CD14-positive monocyte (primary cell): ENCODE data around the gene CYTL1. TPM values are rescaled to one million over a fixed set of nuclear protein-coding genes. Genes with fewer than 3 reads are reported as not detected.

Source experiments
- DNase-seq, 3 donors: peaks; one replicate each; pipeline ENCODE4 v3.0.0-alpha.2; 2011 to 2022
- H2AFZ ChIP-seq: 2 replicates; pipeline ENCODE4 v1.6.0; 2012; ENCODE audit warnings: mild to moderate bottlenecking, low read depth, low read length, inconsistent platforms; ENCODE audit not compliant: insufficient read depth, poor library complexity, severe bottlenecking
- H3K27ac ChIP-seq, 2 donors: 1 replicate in 1 of 2; 2 replicates in 1 of 2; pipeline ENCODE4 v1.5.1; 2012 to 2013; ENCODE audit warnings: low read length in 2 of 2, control low read depth in 1 of 2, inconsistent platforms in 1 of 2, low read depth in 1 of 2, mild to moderate bottlenecking in 1 of 2
- H3K27me3 ChIP-seq, 2 donors: one replicate each; pipeline versions ENCODE4 v1.6.0 to v1.6.1; 2011 to 2013; ENCODE audit warnings: low read length in 2 of 2; ENCODE audit not compliant: control insufficient read depth in 2 of 2, insufficient read depth in 2 of 2
- H3K36me3 ChIP-seq, 2 donors: replicated peaks in 1 of 2; 1 replicate in 1 of 2; 2 replicates in 1 of 2; pipeline versions ENCODE4 v1.5.1 to v1.6.1; 2012 to 2013; ENCODE audit warnings: low read length in 2 of 2, control low read depth in 1 of 2, inconsistent platforms in 1 of 2, mild to moderate bottlenecking in 1 of 2; ENCODE audit not compliant: insufficient read depth in 2 of 2, control insufficient read depth in 1 of 2
- H3K4me1 ChIP-seq, 2 donors: 1 replicate in 1 of 2; 2 replicates in 1 of 2; pipeline versions ENCODE4 v1.5.1 to v1.6.1; 2012 to 2013; ENCODE audit warnings: low read length in 2 of 2, control low read depth in 1 of 2, inconsistent platforms in 1 of 2, mild to moderate bottlenecking in 1 of 2, moderate library complexity in 1 of 2; ENCODE audit not compliant: insufficient read depth in 2 of 2, control insufficient read depth in 1 of 2
- H3K4me2 ChIP-seq: replicated peaks from 2 replicates; pipeline ENCODE3; 2012; ENCODE audit warnings: low read length, moderate library complexity, mild to moderate bottlenecking; ENCODE audit not compliant: poor library complexity, severe bottlenecking; ENCODE audit errors: extremely low read depth
- H3K4me3 ChIP-seq, 3 experiments: fragments of 200-600 bp in 1 of 3; sonication (generic) in 1 of 3; replicated peaks in 1 of 3; 1 replicate in 2 of 3; 2 replicates in 1 of 3; pipeline ENCODE4 v1.5.1; 2011 to 2013; ENCODE audit warnings: low read length in 3 of 3, mild to moderate bottlenecking in 3 of 3, control low read depth in 2 of 3, low read depth in 2 of 3, inconsistent platforms in 1 of 3, moderate library complexity in 1 of 3
- H3K79me2 ChIP-seq: 2 replicates; pipeline ENCODE4 v1.6.0; 2012; ENCODE audit warnings: mild to moderate bottlenecking, control low read depth, inconsistent platforms, low read length, moderate library complexity; ENCODE audit not compliant: insufficient read depth
- H3K9ac ChIP-seq: 2 replicates; pipeline ENCODE4 v1.6.0; 2017; ENCODE audit warnings: low read length, mild to moderate bottlenecking; ENCODE audit not compliant: insufficient read depth, poor library complexity, severe bottlenecking
- H3K9me3 ChIP-seq, 2 donors: replicated peaks in 1 of 2; 1 replicate in 1 of 2; 2 replicates in 1 of 2; pipeline versions ENCODE4 v1.5.1 to v1.6.1; 2012 to 2013; ENCODE audit warnings: low read length in 2 of 2, control low read depth in 1 of 2; ENCODE audit not compliant: control insufficient read depth in 1 of 2, insufficient read depth in 1 of 2
- H4K20me1 ChIP-seq: 2 replicates; pipeline ENCODE4 v1.6.0; 2012; ENCODE audit warnings: mild to moderate bottlenecking, low read length, control low read depth, moderate library complexity; ENCODE audit not compliant: insufficient read depth
- H3K27ac Mint-ChIP-seq, 7 donors: one replicate each; pipeline ENCODE4 v1.8.0; 2020; ENCODE audit warnings: mild to moderate bottlenecking in 7 of 7, mixed read lengths in 7 of 7, moderate library complexity in 6 of 7, inconsistent platforms in 2 of 7
- H3K27me3 Mint-ChIP-seq, 3 donors: one replicate each; pipeline ENCODE4 v1.8.0; 2021 to 2022; ENCODE audit warnings: low read depth in 3 of 3, mild to moderate bottlenecking in 3 of 3, mixed read lengths in 3 of 3, moderate library complexity in 3 of 3, inconsistent platforms in 1 of 3
- H3K36me3 Mint-ChIP-seq, 2 donors: one replicate each; pipeline ENCODE4 v1.8.0; 2020; ENCODE audit warnings: mixed read lengths in 2 of 2, inconsistent platforms in 1 of 2, mild to moderate bottlenecking in 1 of 2
- H3K4me1 Mint-ChIP-seq: one replicate; pipeline ENCODE4 v1.8.0; 2020; ENCODE audit warnings: mild to moderate bottlenecking, mixed read lengths
- H3K4me3 Mint-ChIP-seq, 2 donors: one replicate each; pipeline ENCODE4 v1.8.0; 2020; ENCODE audit warnings: mild to moderate bottlenecking in 2 of 2, mixed read lengths in 2 of 2, moderate library complexity in 1 of 2
- H3K9me3 Mint-ChIP-seq, 7 donors: one replicate each; pipeline ENCODE4 v1.8.0; 2020 to 2022; ENCODE audit warnings: mixed read lengths in 7 of 7, mild to moderate bottlenecking in 6 of 7, moderate library complexity in 6 of 7, inconsistent platforms in 2 of 7
- CTCF ChIP-seq: fragments of 200-600 bp; IDR thresholded peaks from one replicate; pipeline ENCODE4 v1.8.0; 2022; ENCODE audit warnings: antibody characterized with exemption, mild to moderate bottlenecking
- WGBS: methylation state at CpG from one replicate; pipeline ENCODE4 v1.1.5; 2013; ENCODE audit warnings: missing lambda C conversion rate; ENCODE audit not compliant: insufficient coverage; 5-methylcytosine and 5-hydroxymethylcytosine counted together
- intact Hi-C, 2 donors: fragments of 100-400 bp; cut with micrococcal nuclease; formaldehyde crosslinking; loops; one replicate each; pipeline versions ENCODE4 v1.15.0 to v1.15.1; 2023
- polyA plus RNA-seq, 3 donors: library from polyadenylated mRNA; depleted of rRNA in 1 of 3; unstranded in 2 of 3; stranded (reverse) in 1 of 3; fragments of 300-500 nt in 2 of 3; fragments of >200 nt in 1 of 3; fragmentation: Illumina TruSeq in 2 of 3; gene quantifications; 1 replicate in 2 of 3; 2 replicates in 1 of 3; pipeline ENCODE4 v1.2.3, GENCODE V29; 2012 to 2021

The CYTL1 gene
- polyA plus RNA-seq, 3 donors = 0.32 to 0.56 TPM; not detected in 1

GRCh38 chr4:4968161-4968725 lies 51.0 kb downstream of the CYTL1 start:
- peaks cover 0 to 2% of the 10 kb centered on the region in 2 donors for H3K27me3 ChIP-seq
- Mint-ChIP-seq H3K36me3 (no peaks in the 10 kb centered on the region), H3K4me1 (no peaks in the 10 kb centered on the region), H3K27ac (no peak overlapping the region), H3K27me3 (peaks cover 0 to 3% (median 2%) of the 10 kb centered on the region in 3 donors), H3K4me3 (no peak overlapping the region), H3K9me3 (peaks cover 4 to 16% (median 8%) of the 10 kb centered on the region in 7 donors)
- intact Hi-C loops = no loop called here
- H3K4me2 ChIP-seq = no peak overlapping the region
- no peaks in the 10 kb centered on the region for H3K36me3 ChIP-seq
- no peaks in the 10 kb centered on the region for H4K20me1 ChIP-seq
- H2AFZ ChIP-seq = no peak overlapping the region
- no peak overlapping the region for H3K9ac ChIP-seq
- H3K79me2 ChIP-seq = no peaks in the 10 kb centered on the region
- H3K4me3 ChIP-seq = no peak overlapping the region
- TF ChIP-seq CTCF = no peak
- 93% methylated on average over 4 of the region's 4 CpGs for WGBS
- DNase-seq = no peak
- H3K27ac ChIP-seq = no peak overlapping the region
- peaks cover 6 to 13% of the 10 kb centered on the region in 2 donors for H3K9me3 ChIP-seq
- no peaks in the 10 kb centered on the region for H3K4me1 ChIP-seq

Other genes starting within 250 kb of the CYTL1 start
- gene MSX1, start 159.8 kb downstream of the CYTL1 start, polyA plus RNA-seq = not detected
- 1 to 10 TPM in 1 of 3 donors, under 1 TPM in 2; 0.61 to 1.7 (median 0.75) TPM for gene STK32B, start 32.0 kb upstream of the CYTL1 start, polyA plus RNA-seq